ENCODE results near the gene EXOC2.
"Not testable (repeated sequence)": the region's sequence is repeated elsewhere in the genome, so short reads cannot be mapped to it uniquely, and the experiment has no call there.

The EXOC2 gene

DNA sequence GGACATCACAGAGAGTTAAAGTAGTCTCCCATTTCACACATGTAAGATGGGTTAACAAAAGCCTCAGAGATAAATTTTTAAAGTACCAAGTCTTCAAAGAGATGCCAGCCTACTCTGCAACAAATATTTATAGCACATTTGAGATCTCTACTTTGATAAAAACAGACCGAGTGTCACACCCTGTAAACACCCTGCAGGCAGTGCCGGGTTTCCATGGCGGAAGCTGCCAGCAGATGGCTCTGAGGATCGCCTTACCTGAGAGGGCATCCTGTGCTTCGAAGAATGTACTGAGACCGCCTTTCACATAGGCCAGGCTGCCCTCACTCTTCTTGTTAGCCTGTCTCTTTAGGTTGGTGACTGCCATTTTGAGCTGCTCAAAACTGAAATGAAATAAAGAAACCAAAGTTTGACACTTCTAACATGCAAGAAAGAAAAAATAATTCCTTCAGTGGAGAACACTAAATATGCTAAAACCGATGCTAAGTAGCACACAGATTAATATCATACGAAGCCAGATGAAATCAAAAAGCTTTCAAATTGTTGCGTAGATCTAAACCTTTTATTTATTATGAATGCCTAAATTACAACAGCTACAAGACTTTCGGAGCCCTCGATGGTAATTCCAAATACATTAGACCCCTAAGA is 75.4 kb downstream of the EXOC2 start:
- DNase-seq (ENCODE audit: low read depth): no peak
- in situ Hi-C loops (cut with HindIII; ENCODE audit: low sequenced_read_pairs): no loop called here
- H3K4me3 ChIP-seq (ENCODE audit: low read depth, low read length): no peak overlapping the region
- TF ChIP-seq, protein P1, sequence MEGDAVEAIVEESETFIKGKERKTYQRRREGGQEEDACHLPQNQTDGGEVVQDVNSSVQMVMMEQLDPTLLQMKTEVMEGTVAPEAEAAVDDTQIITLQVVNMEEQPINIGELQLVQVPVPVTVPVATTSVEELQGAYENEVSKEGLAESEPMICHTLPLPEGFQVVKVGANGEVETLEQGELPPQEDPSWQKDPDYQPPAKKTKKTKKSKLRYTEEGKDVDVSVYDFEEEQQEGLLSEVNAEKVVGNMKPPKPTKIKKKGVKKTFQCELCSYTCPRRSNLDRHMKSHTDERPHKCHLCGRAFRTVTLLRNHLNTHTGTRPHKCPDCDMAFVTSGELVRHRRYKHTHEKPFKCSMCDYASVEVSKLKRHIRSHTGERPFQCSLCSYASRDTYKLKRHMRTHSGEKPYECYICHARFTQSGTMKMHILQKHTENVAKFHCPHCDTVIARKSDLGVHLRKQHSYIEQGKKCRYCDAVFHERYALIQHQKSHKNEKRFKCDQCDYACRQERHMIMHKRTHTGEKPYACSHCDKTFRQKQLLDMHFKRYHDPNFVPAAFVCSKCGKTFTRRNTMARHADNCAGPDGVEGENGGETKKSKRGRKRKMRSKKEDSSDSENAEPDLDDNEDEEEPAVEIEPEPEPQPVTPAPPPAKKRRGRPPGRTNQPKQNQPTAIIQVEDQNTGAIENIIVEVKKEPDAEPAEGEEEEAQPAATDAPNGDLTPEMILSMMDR (IDR thresholded peaks at IDR 0.05; ENCODE audit: low read depth, low read length, missing control alignments): no peak

GRCh38 chr6:613981-614380 is 79.0 kb downstream of the EXOC2 start:
- no peak overlapping the region for H3K4me3 ChIP-seq (ENCODE audit: low read depth, low read length)
- in situ Hi-C loops (cut with HindIII; ENCODE audit: low sequenced_read_pairs): no loop called here
- TF ChIP-seq, protein P1 (IDR thresholded peaks at IDR 0.05; ENCODE audit: low read depth, low read length, missing control alignments): no peak
- no peak for DNase-seq (ENCODE audit: low read depth)

GRCh38 chr6:611928-612327 is 81.0 kb downstream of the EXOC2 start:
- in situ Hi-C loops (cut with HindIII; ENCODE audit: low sequenced_read_pairs): no loop called here
- TF ChIP-seq, protein P1 (IDR thresholded peaks at IDR 0.05; ENCODE audit: low read depth, low read length, missing control alignments): no peak

DNA sequence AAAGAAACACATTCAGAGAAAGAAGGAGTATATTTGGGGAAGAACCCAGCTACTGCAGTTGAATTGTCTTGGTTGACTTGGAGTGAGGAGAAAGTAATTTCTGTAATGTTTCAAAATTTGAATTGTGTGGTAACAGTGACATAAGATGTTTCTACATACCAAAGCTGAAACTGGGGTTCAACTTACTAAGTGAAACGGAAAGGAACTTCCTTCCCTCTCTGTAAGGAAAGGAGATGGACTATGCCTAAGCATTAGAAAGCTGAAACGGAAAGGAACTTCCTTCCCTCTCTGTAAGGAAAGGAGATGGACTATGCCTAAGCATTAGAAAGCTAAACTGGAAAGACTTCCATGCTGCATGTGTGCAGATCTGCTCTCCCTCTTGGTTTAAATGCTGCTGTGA is 82.1 kb downstream of the EXOC2 start:
- in situ Hi-C loops (cut with HindIII; ENCODE audit: low sequenced_read_pairs): no loop called here
- no peak overlapping the region for H3K4me3 ChIP-seq (ENCODE audit: low read depth, low read length)
- no peak for DNase-seq (ENCODE audit: low read depth)
- TF ChIP-seq, protein P1 (IDR thresholded peaks at IDR 0.05; ENCODE audit: low read depth, low read length, missing control alignments): no peak

More at GRCh38 chr6:611928-612327, 81.0 kb downstream of the EXOC2 start:
- no peak overlapping the region for H3K4me3 ChIP-seq (ENCODE audit: low read depth, low read length)
- no peak for DNase-seq (ENCODE audit: low read depth)

GRCh38 chr6:609905-610304 is 83.0 kb downstream of the EXOC2 start:
- DNase-seq (ENCODE audit: low read depth): no peak
- no peak overlapping the region for H3K4me3 ChIP-seq (ENCODE audit: low read depth, low read length)
- TF ChIP-seq, protein P1 (IDR thresholded peaks at IDR 0.05; ENCODE audit: low read depth, low read length, missing control alignments): no peak
- in situ Hi-C loops (cut with HindIII; ENCODE audit: low sequenced_read_pairs): no loop called here

DNA sequence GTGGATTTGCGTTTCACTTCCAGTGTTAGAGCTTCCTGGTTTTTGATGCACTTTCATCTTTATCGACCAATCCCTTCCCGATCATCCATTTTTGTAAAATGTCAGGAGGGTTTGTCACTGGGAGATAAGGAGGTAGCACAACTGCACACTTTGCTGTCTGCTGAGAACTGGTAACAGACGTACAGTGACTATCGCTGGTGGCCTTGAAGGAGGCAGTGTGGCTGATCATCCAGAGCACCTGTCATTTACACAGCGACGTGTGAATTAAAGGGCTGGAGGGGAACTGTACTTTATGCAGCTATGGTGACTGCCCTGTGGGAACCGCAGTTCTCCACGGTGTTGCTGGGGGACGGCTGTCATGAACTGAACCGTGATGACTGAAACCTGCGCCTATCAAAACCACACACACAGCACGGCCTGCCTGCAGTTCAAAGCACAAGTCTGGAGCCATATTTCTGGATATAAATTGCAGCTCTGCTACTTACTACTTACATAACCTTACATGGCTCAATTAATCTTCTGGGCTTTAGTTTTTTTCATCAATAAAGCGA is 86.0 kb downstream of the EXOC2 start:
- in situ Hi-C loops (cut with HindIII; ENCODE audit: low sequenced_read_pairs): no loop called here
- H3K4me3 ChIP-seq (ENCODE audit: low read depth, low read length): no peak overlapping the region
- DNase-seq (ENCODE audit: low read depth): no peak
- TF ChIP-seq, protein P1 (IDR thresholded peaks at IDR 0.05; ENCODE audit: low read depth, low read length, missing control alignments): no peak

DNA sequence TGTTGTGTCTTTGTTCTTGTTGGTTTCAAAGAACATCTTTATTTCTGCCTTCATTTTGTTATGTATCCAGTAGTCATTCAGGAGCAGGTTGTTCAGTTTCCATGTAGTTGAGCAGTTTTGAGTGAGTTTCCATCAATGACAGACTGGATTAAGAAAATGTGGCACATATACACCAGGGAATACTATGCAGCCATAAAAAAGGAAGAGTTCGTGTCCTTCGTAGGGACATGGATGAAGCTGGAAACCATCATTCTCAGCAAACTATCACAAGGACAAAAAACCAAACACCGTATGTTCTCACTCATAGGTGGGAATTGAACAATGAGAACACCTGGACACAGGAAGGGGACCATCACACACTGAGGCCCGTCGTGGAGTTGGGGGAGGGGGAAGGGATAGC is 87.0 kb downstream of the EXOC2 start:
- H3K4me3 ChIP-seq (ENCODE audit: low read depth, low read length); DNase-seq (ENCODE audit: low read depth); in situ Hi-C loops (cut with HindIII; ENCODE audit: low sequenced_read_pairs): not testable (repeated sequence)
